Measurements from ENCODE around the gene B4GALT5.

B4GALT5 gene

DNA sequence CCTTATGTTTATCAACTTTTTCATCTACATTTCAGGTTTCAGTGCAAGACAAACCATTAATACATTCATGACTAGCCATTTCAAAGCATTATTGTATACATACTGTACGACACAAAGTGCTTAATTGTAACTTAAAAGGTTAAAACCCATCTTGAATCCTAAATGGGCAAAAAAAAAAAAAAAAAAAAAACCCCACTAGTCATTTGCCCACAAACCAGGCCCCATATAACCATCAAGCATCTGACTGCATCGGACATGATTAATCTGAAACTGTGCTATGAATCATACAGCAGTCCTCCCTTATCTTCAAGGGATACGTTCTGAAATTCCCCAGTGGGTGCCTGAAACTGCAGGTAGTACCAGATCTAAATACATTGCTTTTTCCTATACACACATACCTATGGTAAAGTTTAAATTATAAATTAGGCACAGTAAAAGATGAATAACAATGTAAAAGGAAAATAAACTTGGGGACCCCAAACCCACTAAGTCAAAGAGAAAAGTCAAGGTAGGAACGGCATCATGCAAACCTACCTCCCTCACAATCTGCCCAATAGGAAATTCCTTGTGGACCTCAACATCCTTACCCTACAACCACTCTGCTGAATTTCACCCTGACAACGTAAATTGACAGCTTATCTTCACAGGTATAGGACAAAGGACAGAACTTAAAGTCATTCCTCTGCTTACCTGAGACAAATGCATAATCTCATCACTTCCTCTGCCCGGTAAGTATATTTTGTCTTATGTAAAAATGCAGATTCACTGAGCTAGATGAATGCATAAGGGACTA is 14.3 kb downstream of the B4GALT5 start:
- TF ChIP-seq, protein P1, sequence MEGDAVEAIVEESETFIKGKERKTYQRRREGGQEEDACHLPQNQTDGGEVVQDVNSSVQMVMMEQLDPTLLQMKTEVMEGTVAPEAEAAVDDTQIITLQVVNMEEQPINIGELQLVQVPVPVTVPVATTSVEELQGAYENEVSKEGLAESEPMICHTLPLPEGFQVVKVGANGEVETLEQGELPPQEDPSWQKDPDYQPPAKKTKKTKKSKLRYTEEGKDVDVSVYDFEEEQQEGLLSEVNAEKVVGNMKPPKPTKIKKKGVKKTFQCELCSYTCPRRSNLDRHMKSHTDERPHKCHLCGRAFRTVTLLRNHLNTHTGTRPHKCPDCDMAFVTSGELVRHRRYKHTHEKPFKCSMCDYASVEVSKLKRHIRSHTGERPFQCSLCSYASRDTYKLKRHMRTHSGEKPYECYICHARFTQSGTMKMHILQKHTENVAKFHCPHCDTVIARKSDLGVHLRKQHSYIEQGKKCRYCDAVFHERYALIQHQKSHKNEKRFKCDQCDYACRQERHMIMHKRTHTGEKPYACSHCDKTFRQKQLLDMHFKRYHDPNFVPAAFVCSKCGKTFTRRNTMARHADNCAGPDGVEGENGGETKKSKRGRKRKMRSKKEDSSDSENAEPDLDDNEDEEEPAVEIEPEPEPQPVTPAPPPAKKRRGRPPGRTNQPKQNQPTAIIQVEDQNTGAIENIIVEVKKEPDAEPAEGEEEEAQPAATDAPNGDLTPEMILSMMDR (conservative IDR thresholded peaks at IDR 0.05; ENCODE audit: low read depth, low read length) = no peak
- H3K4me3 ChIP-seq (ENCODE audit: low read length) = no peak overlapping the region
- no peak for DNase-seq (ENCODE audit: low read depth)

DNA sequence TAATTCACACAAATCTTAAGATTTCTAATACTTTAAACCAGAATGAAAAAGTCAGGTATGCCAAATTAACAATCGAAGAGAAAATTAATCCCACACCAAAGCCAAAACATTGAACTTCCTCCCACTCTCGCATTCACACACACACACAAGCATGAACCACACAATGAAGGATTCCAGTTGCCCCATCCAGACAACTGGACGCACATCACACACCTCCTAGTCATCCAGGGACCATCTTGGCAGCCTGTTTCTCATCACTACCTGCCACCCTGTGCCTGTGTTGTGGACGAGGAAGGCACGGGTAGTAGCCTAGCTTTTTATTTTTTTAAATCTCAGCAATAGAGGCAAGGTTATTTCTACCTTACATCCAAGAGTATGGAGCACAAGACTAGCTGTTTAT is 15.2 kb downstream of the B4GALT5 start:
- no peak overlapping the region for H3K4me3 ChIP-seq (ENCODE audit: low read length)
- TF ChIP-seq, protein P1 (conservative IDR thresholded peaks at IDR 0.05; ENCODE audit: low read depth, low read length) = no peak

DNA sequence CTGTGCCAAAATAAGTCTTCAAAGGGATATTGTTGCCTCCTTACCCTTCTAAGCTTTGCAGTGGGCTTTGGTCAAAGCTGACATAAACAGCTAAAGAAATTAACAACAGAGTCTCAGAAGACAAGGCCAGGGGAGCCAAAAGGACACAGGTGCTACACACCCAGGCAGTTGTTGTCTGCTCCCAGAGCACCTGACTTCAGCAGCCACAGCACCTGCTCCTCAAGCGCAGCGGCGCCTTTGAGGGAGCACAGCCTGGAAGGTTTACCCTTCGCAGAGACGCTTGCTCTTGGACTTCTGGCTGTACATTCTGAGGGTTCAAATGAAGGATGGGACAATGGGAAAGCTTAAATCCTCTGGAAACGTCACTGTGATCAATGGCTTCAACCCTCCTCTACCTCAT is 16.6 kb downstream of the B4GALT5 start:
- DNase-seq (ENCODE audit: low read depth) = no peak
- TF ChIP-seq, protein P1 (conservative IDR thresholded peaks at IDR 0.05; ENCODE audit: low read depth, low read length) = no peak
- no peak overlapping the region for H3K4me3 ChIP-seq (ENCODE audit: low read length)

More for the DNA sequence above, 15.2 kb downstream of the B4GALT5 start:
- DNase-seq (ENCODE audit: low read depth) = no peak

DNA sequence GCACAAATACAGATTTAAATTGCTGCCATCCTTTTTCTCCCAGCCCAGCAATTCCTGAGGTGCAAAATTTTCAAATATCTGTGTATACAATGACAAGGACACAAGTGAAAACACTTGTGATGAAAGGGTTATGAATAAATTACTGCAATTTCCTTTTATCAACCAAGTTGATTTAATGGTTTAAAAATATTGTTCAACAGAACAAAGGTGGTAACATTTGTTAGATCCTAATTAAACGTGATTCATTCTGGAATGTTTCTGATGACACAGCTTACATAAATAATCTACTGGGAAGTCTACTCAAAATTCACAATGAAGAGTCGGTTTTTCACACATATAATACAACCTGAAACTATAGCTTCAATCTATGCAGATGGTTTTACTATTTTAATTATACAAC is 17.1 kb downstream of the B4GALT5 start:
- no peak for DNase-seq (ENCODE audit: low read depth)
- H3K4me3 ChIP-seq (ENCODE audit: low read length) = no peak overlapping the region
- TF ChIP-seq, protein P1 (conservative IDR thresholded peaks at IDR 0.05; ENCODE audit: low read depth, low read length) = no peak

DNA sequence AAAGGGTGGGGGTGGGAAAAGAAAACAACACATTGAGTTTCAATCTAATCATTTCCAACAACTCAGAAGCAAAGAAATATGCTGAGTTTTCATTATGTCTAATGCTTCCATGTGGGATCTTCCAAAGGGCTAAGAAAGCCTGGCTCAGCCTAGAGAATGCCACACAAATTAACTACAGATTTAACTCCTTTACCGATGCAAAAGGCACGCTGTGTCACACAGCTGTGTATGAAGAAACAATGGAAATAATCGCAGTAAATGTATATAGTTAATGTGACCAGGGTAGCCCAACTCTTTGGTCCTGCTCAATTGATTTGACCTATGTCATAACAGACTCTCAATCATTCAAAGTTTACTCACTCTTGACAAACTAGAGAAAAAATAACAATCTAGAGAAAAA is 17.8 kb downstream of the B4GALT5 start:
- DNase-seq (ENCODE audit: low read depth) = no peak
- no peak overlapping the region for H3K4me3 ChIP-seq (ENCODE audit: low read length)
- TF ChIP-seq, protein P1 (conservative IDR thresholded peaks at IDR 0.05; ENCODE audit: low read depth, low read length) = no peak

DNA sequence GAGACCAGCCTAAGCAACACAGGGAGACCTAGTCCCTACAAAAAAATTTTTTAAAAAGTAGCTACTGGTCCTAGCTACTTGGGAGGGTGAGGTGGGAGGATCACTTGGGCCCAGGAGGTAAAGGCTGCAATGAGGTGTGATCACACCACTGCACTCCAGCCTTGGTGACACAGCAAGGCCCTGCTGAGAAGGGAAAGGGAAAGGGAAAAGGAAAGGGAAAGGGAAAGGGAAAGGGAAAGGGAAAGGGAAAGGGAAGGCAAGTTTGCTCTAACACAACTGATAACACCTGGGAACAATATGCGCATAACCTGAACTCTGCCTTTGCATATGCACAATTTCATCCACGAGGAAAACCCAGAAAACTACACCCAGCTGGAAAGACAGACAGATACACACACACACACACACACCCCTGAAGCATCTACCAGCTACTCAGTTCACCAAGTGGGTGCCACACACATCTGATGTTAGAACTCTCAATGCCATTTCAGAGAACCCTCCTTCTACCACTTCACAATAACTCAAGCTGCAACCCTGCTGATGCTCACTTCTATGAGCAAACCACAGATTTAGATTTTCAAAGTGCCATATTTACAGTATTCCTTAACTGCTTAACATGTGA is 19.1 kb downstream of the B4GALT5 start:
- TF ChIP-seq, protein P1 (conservative IDR thresholded peaks at IDR 0.05; ENCODE audit: low read depth, low read length) = no peak
- no peak overlapping the region for H3K4me3 ChIP-seq (ENCODE audit: low read length)
- DNase-seq (ENCODE audit: low read depth) = no peak
